Erythroblast (primary cell): ENCODE measurements around the gene PUS7.
"Not testable (repeated sequence)": the region's sequence is repeated elsewhere in the genome, so short reads cannot be mapped to it uniquely, and the experiment has no call there.

Source experiments
- GATA1 ChIP-seq: IDR thresholded peaks from 2 replicates; pipeline ENCODE4 v1.6.1; 2011; ENCODE audit warnings: low read depth, mild to moderate bottlenecking, control low read depth, low read length, moderate library complexity
- POLR2A ChIP-seq: IDR thresholded peaks from 2 replicates; pipeline ENCODE4 v1.6.1; 2011; ENCODE audit warnings: mild to moderate bottlenecking, low read length

- TF ChIP-seq POLR2A, GATA1: not testable (repeated sequence)
Measured at GRCh38 chr7:105520620-105521019, 1.5 kb downstream of the PUS7 start.
